GM12878 (cell line): Measurements from ENCODE around the gene CRTC1. TPM values are rescaled to one million over a fixed set of nuclear protein-coding genes. Genes with fewer than 3 reads are reported as not detected.

Source experiments
- ATAC-seq: fragments of 200-7000 bp; cut with Tn5 transposase; 3 replicates; pipeline ENCODE4 v1.9.1; 2020; ENCODE audit warnings: mild to moderate bottlenecking, moderate library complexity
- BruUV-seq: library from RNA; stranded (reverse); fragments of 400-500 nt; replicated peaks from 2 replicates; lab custom pipeline; 2021; lab: Mats Ljungman, UMichigan
- CTCF ChIA-PET: fragments of 300-600 bp; sonication (Branson Sonifier 250); formaldehyde crosslinking; extraction: SDS; loops from one replicate; lab custom pipeline; 2021; ENCODE audit warnings: inconsistent platforms; lab: Yijun Ruan, JAX
- POLR2A ChIA-PET: fragments of 350-600 bp; formaldehyde crosslinking; extraction: SDS; loops from one replicate; lab custom pipeline; 2021; ENCODE audit warnings: inconsistent platforms; lab: Charles Lee
- RAD21 ChIA-PET: fragments of 300-600 bp; sonication (Branson Sonifier 250); formaldehyde crosslinking; loops from one replicate; lab custom pipeline; 2023; ENCODE audit warnings: antibody characterized with exemption; ENCODE audit not compliant: unreplicated experiment; lab: Charles Lee
- SMC1A ChIA-PET: fragments of 300-600 bp; sonication (Branson Sonifier 250); formaldehyde crosslinking; loops from one replicate; lab custom pipeline; 2023; ENCODE audit not compliant: unreplicated experiment, uncharacterized antibody; lab: Charles Lee
- DNase-seq: peaks from one replicate; pipeline ENCODE4 v3.0.0-alpha.2; 2011; ENCODE audit warnings: low read depth, low spot score
- FAIRE-seq: peaks from 3 replicates; lab custom pipeline; 2011; peaks lifted over from hg19 to GRCh38; lab: Jason Lieb, UNC
- H2AFZ ChIP-seq: 2 replicates; pipeline ENCODE4 v1.6.0; 2011; ENCODE audit warnings: low read depth, low read length, control low read depth; ENCODE audit not compliant: control insufficient read depth
- H3K27ac ChIP-seq: 2 replicates; pipeline ENCODE4 v1.5.1; 2011; ENCODE audit warnings: control low read depth; ENCODE audit not compliant: control insufficient read depth, insufficient read depth
- H3K27me3 ChIP-seq, 2 experiments: replicated peaks in 1 of 2; 2 replicates each; pipeline versions ENCODE4 v1.6.0 to v1.6.1; 2011; ENCODE audit warnings: low read length in 1 of 2; ENCODE audit not compliant: control insufficient read depth in 2 of 2, insufficient read depth in 2 of 2
- H3K36me3 ChIP-seq, 2 experiments: 2 replicates each; pipeline ENCODE4 v1.5.1; 2011; ENCODE audit warnings: low read length in 1 of 2; ENCODE audit not compliant: control insufficient read depth in 2 of 2, insufficient read depth in 2 of 2
- H3K4me1 ChIP-seq: 2 replicates; pipeline ENCODE4 v1.6.1; 2011; ENCODE audit warnings: mild to moderate bottlenecking, low read length, moderate library complexity, mixed read lengths; ENCODE audit not compliant: control insufficient read depth, insufficient read depth
- H3K4me2 ChIP-seq: 2 replicates; pipeline ENCODE4 v1.6.0; 2011; ENCODE audit warnings: control low read depth; ENCODE audit not compliant: control insufficient read depth, insufficient read depth
- H3K4me3 ChIP-seq: fragments of 200-600 bp; sonication (generic); 2 replicates; pipeline ENCODE4 v1.5.1; 2016
- H3K79me2 ChIP-seq: 2 replicates; pipeline ENCODE4 v1.6.0; 2011; ENCODE audit warnings: low read length; ENCODE audit not compliant: control insufficient read depth, insufficient read depth
- H3K9ac ChIP-seq: 2 replicates; pipeline ENCODE4 v1.8.0; 2011; ENCODE audit warnings: low read length, control low read depth, mixed read lengths; ENCODE audit not compliant: control insufficient read depth, insufficient read depth
- H3K9me3 ChIP-seq: replicated peaks from 3 replicates; pipeline ENCODE4 v1.5.1; 2011; ENCODE audit warnings: mild to moderate bottlenecking, low read length; ENCODE audit not compliant: control insufficient read depth, insufficient read depth
- H4K20me1 ChIP-seq: 2 replicates; pipeline ENCODE4 v1.6.0; 2011; ENCODE audit not compliant: control insufficient read depth, insufficient read depth
- BMI1 ChIP-seq: fragments of 450-650 bp; IDR thresholded peaks from 2 replicates; pipeline ENCODE4 v1.6.1; 2016; ENCODE audit warnings: mild to moderate bottlenecking, moderate library complexity, borderline replicate concordance
- HSF1 ChIP-seq: fragments of 150-350 bp; IDR thresholded peaks from 2 replicates; pipeline ENCODE4 v1.6.1; 2014; ENCODE audit warnings: mild to moderate bottlenecking, low read depth, low read length
- IRF3 ChIP-seq: fragments of 450-650 bp; IDR thresholded peaks from 2 replicates; pipeline ENCODE4 v1.6.1; 2014; ENCODE audit warnings: mild to moderate bottlenecking
- IRF4 ChIP-seq: IDR thresholded peaks from 2 replicates; pipeline ENCODE4 v1.6.1; 2011; ENCODE audit warnings: low read depth, low read length
- KAT2A ChIP-seq: conservative IDR thresholded peaks from 2 replicates; pipeline ENCODE4 v1.6.1; 2011; ENCODE audit warnings: low read depth, low read length; ENCODE audit not compliant: control insufficient read depth
- MXI1 ChIP-seq: fragments of 150-350 bp; IDR thresholded peaks from 2 replicates; pipeline ENCODE4 v1.6.1; 2011; ENCODE audit warnings: low read depth, mild to moderate bottlenecking, inconsistent platforms, low read length, improper control_type of control experiment
- MYB ChIP-seq: fragments of 150-350 bp; IDR thresholded peaks from 2 replicates; pipeline ENCODE4 v1.6.1; 2014; ENCODE audit warnings: mild to moderate bottlenecking, low read depth, low read length, borderline replicate concordance
- RAD21 ChIP-seq: IDR thresholded peaks from 2 replicates; pipeline ENCODE4 v1.6.1; 2011; ENCODE audit warnings: mild to moderate bottlenecking, low read depth, low read length, moderate library complexity; ENCODE audit not compliant: insufficient read depth
- SREBF1 ChIP-seq: IDR thresholded peaks from 2 replicates; pipeline ENCODE4 v1.6.1; 2012; ENCODE audit warnings: mild to moderate bottlenecking, low read length
- SRF ChIP-seq, 2 experiments: IDR thresholded peaks; 2 replicates each; pipeline ENCODE4 v1.6.1; 2011; ENCODE audit warnings: low read depth in 2 of 2, low read length in 2 of 2, mild to moderate bottlenecking in 1 of 2, moderate library complexity in 1 of 2
- YBX1 ChIP-seq: fragments of 450-650 bp; IDR thresholded peaks from 2 replicates; pipeline ENCODE4 v1.6.1; 2016; ENCODE audit warnings: antibody characterized with exemption
- ZNF207 ChIP-seq: fragments of 450-650 bp; IDR thresholded peaks from 2 replicates; pipeline ENCODE4 v1.6.1; 2014; ENCODE audit warnings: antibody characterized with exemption, mild to moderate bottlenecking, borderline replicate concordance
- ZNF24 ChIP-seq: fragments of 450-650 bp; IDR thresholded peaks from 2 replicates; pipeline ENCODE4 v1.6.1; 2017; ENCODE audit warnings: antibody characterized with exemption, mild to moderate bottlenecking
- whole genome bisulfite sequencing: methylation state at CpG from one replicate; pipeline ENCODE4 v1.1.6; 2016; ENCODE audit warnings: low lambda C conversion rate; ENCODE audit not compliant: insufficient replicate concordance, insufficient coverage; ENCODE audit errors: missing lambda C conversion rate; 5-methylcytosine and 5-hydroxymethylcytosine counted together
- in situ Hi-C: fragments of 300-500 bp; cut with MboI; formaldehyde crosslinking; loops from 9 replicates; pipeline ENCODE4 v1.14.3; 2018; ENCODE audit warnings: mixed read lengths
- intact Hi-C: fragments of 100-400 bp; cut with micrococcal nuclease; formaldehyde crosslinking; loops from one replicate; pipeline ENCODE4 v1.14.2; 2022; ENCODE audit not compliant: unreplicated experiment
- polyA plus RNA-seq, 11 experiments: library from polyadenylated mRNA; depleted of rRNA in 4 of 11; unstranded in 6 of 11; stranded (reverse) in 5 of 11; fragments of >200 nt; fragmentation: Nextera tagmentation in 4 of 11; fragmentation: Illumina TruSeq in 1 of 11; extraction: Ambion mirVana in 4 of 11; extraction: Trizol in 1 of 11; gene quantifications; 1 replicate in 1 of 11; 2 replicates in 10 of 11; pipeline versions ENCODE4 v1.2.1 to v1.2.3, GENCODE V29; 2011 to 2016; ENCODE audit warnings: inconsistent platforms in 2 of 11, missing spikeins in 2 of 11, low read depth in 1 of 11
- total RNA-seq, 4 experiments: library from RNA; depleted of rRNA in 3 of 4; stranded (reverse); fragments of >200 nt in 3 of 4; fragmentation: Illumina TruSeq in 1 of 4; extraction: Trizol in 1 of 4; gene quantifications; 2 replicates each; pipeline versions ENCODE4 v1.2.1 to v1.2.3, GENCODE V29; 2013 to 2021

The CRTC1 gene
- total and polyA plus RNA-seq, 10 of the 15 experiments (the other 5 are each of a cell fraction or from before 2014, with no cell fraction given), result 0.02 to 4.6 (median 1.1) TPM; not detected in 1

- H3K4me3 ChIP-seq, result no peak overlapping the region
- ATAC-seq (no peak), DNase-seq (no peak), FAIRE-seq (no peak)
- intact Hi-C loops (no loop called here), in situ Hi-C loops (no loop called here)
- H4K20me1 ChIP-seq, result no peaks in the 10 kb centered on the region
- BruUV-seq, result no TSS peak
- H3K79me2 ChIP-seq, result no peaks in the 10 kb centered on the region
- WGBS, result 95% methylated on average over 17 of the region's 38 CpGs
- no peaks in the 10 kb centered on the region for H3K27me3 ChIP-seq
- ChIA-PET CTCF (no interaction called here), POLR2A (interaction anchor here (0.5 kb wide), 1 partner anchor 16 kb away, joined by 3 read pairs; no protein-coding TSS in a partner anchor), RAD21 (no interaction called here), SMC1A (no interaction called here)
- TF ChIP-seq BMI1, result no peak
- no peak for TF ChIP-seq ZNF207
- no peak for TF ChIP-seq ZNF24
- no peak for TF ChIP-seq SREBF1
- no peak for TF ChIP-seq YBX1
- H3K36me3 ChIP-seq, result peaks cover 0 to 11% of the 10 kb centered on the region in 2 experiments; a peak in 2 of 4 replicates
- no peak overlapping the region for H2AFZ ChIP-seq
- no peak overlapping the region for H3K4me2 ChIP-seq
- no peaks in the 10 kb centered on the region for H3K9me3 ChIP-seq
- no peak overlapping the region for H3K27ac ChIP-seq
- no peak overlapping the region for H3K9ac ChIP-seq
- no peaks in the 10 kb centered on the region for H3K4me1 ChIP-seq
These were observed 15.2 kb upstream of the CRTC1 start for GRCh38 chr19:18668252-18668631.

GRCh38 chr19:18668744-18669523, 14.5 kb upstream of the CRTC1 start:
- FAIRE-seq (no peak), ATAC-seq (no peak), DNase-seq (no peak)
- no peak overlapping the region for H3K4me3 ChIP-seq
- no peak overlapping the region for H3K27ac ChIP-seq
- 96% methylated on average over 55 of the region's 58 CpGs for WGBS
- no peaks in the 10 kb centered on the region for H3K79me2 ChIP-seq
- in situ Hi-C loops, result no loop called here
- POLR2A ChIA-PET, result interaction anchor here (0.5 kb wide), 1 partner anchor 17 kb away, joined by 3 read pairs; no protein-coding TSS in a partner anchor
- no peaks in the 10 kb centered on the region for H3K27me3 ChIP-seq
- no peaks in the 10 kb centered on the region for H3K4me1 ChIP-seq
- CTCF ChIA-PET, result no interaction called here
- no peak for TF ChIP-seq SRF (IDR thresholded peaks at IDR 0.05; ENCODE audit: low read depth in 2 of 2, low read length in 2 of 2)
- no peak for TF ChIP-seq HSF1
- TF ChIP-seq IRF3, result no peak
- no peak for TF ChIP-seq RAD21
- TF ChIP-seq KAT2A, result no peak
- TF ChIP-seq MXI1, result no peak
- no peak for TF ChIP-seq IRF4
- no peak for TF ChIP-seq MYB
- no peak overlapping the region for H3K9ac ChIP-seq
- H3K4me2 ChIP-seq, result no peak overlapping the region
- RAD21 ChIA-PET, result no interaction called here
- no TSS peak for BruUV-seq
- SMC1A ChIA-PET, result no interaction called here
- no peak overlapping the region for H2AFZ ChIP-seq
- no peaks in the 10 kb centered on the region for H4K20me1 ChIP-seq
- H3K36me3 ChIP-seq, result peaks cover 0 to 11% of the 10 kb centered on the region in 2 experiments; a peak in 2 of 4 replicates
- no peaks in the 10 kb centered on the region for H3K9me3 ChIP-seq
- intact Hi-C loops, result no loop called here
